ENCODE measurements around the gene WASF2.

DNA sequence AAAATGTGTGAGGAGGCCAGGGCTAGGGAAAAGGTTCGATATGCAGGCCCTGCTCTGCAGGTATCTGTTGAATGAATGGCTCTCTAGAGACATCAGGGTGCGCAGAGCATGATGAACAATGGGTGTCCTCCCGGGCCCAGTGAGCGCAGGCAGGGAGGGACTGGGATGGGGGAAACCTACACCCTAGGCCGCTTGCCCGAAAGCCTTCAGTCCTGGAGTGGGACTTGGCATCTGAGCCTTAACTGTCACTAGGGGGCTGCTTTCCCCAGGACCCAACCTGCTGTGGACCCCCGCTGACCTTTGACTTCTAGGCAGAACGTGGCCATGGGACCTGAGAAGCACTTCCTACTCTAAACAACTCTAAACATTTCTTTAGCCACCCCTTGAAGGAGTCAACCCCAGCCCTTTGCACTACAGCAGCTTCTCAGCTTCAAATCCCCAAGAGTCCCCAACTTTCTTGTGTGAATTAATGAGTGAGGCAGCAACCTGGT, 122.8 kb downstream of the WASF2 start:
- TF ChIP-seq, protein P1, sequence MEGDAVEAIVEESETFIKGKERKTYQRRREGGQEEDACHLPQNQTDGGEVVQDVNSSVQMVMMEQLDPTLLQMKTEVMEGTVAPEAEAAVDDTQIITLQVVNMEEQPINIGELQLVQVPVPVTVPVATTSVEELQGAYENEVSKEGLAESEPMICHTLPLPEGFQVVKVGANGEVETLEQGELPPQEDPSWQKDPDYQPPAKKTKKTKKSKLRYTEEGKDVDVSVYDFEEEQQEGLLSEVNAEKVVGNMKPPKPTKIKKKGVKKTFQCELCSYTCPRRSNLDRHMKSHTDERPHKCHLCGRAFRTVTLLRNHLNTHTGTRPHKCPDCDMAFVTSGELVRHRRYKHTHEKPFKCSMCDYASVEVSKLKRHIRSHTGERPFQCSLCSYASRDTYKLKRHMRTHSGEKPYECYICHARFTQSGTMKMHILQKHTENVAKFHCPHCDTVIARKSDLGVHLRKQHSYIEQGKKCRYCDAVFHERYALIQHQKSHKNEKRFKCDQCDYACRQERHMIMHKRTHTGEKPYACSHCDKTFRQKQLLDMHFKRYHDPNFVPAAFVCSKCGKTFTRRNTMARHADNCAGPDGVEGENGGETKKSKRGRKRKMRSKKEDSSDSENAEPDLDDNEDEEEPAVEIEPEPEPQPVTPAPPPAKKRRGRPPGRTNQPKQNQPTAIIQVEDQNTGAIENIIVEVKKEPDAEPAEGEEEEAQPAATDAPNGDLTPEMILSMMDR (IDR thresholded peaks at IDR 0.05) = no peak
- TF ChIP-seq POLR2A (IDR thresholded peaks at IDR 0.05) = no peak
